GM18502 (cell line): ENCODE data around the gene MZB1.
"Not testable (repeated sequence)": the region's sequence is repeated elsewhere in the genome, so short reads cannot be mapped to it uniquely, and the experiment has no call there.

Experiments
- ATAC-seq: cut with Tn5 transposase; IDR thresholded peaks from one replicate; pipeline ENCODE4 v1.9.1; 2021; ENCODE audit warnings: mild to moderate bottlenecking; ENCODE audit not compliant: unreplicated experiment, poor library complexity

Gene MZB1

DNA sequence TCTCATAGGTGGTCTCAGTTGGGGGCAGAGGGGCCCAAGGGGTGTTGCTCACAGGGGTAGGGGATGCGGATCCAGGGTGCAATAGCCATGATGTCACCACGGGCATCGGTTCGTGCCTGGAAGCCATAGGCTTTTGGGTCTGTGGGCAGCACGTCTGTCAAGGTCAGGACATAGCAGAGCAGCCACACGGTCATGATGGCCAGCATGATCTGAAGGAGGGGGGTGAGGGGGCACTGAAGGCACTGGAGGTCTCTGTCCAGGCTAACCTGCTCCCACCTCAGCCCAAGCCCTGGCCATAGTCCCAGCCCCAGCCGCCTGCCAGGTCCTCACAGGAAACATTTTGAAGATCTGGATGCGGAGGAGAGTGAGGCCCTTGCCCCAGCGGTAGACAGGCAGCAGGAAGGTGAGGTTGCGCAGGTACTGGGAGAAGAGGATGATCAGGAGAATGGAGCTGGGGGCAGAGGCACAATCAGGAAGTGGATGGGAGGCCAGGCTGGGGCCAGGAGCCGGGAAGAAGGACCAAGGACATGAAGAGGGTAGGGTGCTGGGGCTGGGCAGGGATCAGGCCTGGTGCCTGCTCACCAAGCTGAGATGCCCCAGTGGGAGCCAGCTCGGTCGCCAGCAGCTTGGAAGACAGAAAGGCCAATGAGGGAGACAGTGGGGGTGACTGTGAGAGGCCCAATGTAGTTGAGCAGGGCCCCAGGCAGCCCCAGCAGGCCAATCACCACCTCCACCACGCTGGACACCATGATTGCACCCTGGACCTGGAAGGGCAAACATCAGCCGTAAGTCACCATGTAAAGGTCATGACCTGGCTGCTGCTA lies 9.9 kb downstream of the MZB1 start:
- no peak for ATAC-seq

- no peak for ATAC-seq
These were observed 10.8 kb downstream of the MZB1 start for GRCh38 chr5:139378941-139379361.

DNA sequence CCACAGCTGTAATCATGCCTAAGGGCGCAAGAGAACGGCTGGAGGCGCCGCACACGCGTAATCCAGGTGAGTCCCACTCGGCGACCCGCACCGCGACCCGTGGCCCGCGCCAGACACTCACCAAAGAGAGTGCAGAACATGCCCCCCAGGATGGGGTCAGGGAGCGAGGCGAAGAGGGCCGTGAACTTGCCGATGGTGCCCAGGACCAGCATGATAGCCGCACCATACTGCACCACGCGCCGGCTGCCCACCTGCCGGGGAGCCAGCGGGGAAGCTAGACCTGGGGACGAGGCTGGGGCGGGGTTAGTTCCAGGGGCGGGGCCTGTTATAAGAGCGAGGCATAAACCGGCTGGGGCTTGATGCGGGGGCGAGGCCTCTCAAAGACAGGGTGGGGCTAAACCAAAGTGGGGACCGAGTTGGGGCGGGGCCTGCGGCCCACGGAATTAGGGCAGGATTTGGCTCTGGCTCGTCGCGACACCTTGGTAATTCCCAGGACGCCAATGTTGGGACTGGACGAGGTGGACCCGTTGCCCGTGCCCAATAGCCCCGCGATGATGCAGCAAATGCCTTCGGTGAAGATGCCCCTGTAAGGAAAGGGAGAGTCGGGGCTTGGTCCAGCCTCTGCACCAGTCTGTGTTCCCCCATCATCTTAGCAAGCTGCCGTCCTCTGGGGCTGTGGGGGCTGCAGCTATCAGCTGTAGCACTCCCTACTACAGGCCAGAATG lies 11.4 kb downstream of the MZB1 start:
- no peak for ATAC-seq

DNA sequence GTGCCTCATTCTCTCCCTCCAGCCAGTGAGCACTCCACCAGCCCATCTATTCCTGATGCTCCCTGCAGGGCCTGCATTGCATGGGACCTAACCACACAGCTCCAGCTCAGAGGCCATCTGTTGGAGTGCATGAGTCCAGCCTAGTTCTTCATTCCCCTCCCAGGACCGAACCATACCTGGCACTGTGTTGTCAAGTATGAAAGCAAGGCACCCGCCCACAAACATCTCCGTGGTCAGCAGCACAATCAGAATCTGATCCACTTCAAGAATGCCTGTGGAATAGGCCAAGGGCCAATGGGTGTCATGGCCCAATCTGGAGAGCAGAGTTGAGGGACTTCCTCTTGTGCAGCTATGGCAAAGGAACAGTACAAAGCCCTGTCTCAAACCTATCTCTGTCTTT lies 12.5 kb downstream of the MZB1 start:
- ATAC-seq = no peak

- ATAC-seq = no peak
These were observed 13.3 kb downstream of the MZB1 start for GRCh38 chr5:139376364-139376763.

- no peak for ATAC-seq
These were observed 14.8 kb downstream of the MZB1 start for GRCh38 chr5:139374909-139375308.

DNA sequence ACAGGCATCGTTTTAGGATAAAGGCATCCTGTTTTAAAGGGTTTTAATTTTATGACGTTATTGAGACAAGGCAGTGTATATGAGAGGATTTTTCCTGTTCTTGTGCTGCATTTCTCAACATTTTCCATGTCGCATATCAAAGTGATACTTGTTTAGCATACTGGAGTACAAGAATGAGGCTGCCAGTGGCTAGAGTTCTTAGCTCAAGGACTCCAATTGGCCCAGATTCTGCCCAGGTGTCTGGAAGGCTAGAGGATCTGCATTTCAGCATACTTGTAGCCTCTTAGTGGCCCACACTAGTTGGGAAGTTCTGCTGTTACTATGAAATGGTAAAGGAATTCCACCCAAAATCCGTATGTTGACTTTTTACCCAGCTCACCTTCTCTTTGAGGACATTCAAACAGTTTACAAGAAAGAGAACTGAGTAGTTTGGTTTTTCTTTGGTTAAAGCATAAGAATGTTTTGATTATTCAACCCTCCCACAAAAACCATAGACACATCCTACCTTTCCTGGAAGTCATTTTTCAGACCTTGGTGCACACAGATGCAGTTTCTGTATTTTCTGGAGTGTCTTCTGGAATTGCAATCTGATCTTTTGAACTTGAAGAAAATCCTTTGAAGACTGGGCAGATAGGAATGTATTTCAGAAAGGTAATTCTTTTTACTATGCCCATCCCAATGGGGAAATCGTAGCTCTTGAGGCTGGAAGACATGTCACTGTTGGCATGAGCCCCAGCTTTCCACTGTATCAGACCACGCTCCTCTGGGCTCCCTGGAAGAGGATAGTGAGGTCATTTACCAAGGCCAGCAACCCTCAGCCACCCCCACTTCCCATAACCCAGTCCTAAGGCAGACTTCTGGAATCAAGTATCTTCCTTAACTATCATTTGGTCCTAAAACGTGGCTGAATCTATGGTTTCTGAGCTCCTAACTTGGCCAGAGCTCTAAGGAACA lies 18.0 kb downstream of the MZB1 start:
- no peak for ATAC-seq

DNA sequence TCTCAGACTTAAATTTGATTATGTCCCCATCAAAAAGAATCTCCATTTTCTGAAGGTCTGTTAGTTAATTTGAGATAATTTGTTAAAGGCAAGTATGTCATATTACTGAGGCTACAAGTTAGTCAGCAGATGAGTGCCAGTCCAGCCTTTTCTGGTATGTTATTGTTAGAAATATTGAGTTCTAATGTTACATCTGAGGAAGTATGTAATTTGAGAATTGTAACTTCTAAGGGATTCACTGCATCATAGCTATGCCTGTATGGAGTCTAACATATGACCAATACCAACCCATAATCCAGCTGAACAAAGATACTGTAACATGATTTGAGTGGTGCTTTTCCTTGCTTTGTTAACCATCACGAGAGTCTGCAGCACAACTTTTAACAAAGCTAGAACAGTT lies 20.5 kb downstream of the MZB1 start:
- no peak for ATAC-seq

GRCh38 chr5:139368613-139369012 lies 21.1 kb downstream of the MZB1 start:
- ATAC-seq = no peak

DNA sequence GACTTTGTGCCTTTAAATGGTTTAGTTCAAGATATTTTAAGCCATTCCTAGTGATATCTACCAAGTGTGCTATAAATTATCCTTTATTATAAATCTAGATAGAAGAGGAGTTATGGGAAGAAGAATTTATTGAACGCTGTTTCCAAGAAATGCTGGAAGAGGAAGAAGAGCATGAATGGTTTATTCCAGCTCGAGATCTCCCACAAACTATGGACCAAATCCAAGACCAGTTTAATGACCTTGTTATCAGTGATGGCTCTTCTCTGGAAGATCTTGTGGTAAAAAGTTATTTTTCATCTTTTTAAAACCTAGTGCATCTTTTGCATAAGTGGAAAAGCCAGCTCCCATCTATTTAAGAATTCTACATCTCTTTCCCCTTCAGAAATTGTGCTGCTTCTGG lies 25.2 kb downstream of the MZB1 start:
- ATAC-seq = no peak

- ATAC-seq = no peak
These were observed 25.8 kb downstream of the MZB1 start for GRCh38 chr5:139363937-139364336.

DNA sequence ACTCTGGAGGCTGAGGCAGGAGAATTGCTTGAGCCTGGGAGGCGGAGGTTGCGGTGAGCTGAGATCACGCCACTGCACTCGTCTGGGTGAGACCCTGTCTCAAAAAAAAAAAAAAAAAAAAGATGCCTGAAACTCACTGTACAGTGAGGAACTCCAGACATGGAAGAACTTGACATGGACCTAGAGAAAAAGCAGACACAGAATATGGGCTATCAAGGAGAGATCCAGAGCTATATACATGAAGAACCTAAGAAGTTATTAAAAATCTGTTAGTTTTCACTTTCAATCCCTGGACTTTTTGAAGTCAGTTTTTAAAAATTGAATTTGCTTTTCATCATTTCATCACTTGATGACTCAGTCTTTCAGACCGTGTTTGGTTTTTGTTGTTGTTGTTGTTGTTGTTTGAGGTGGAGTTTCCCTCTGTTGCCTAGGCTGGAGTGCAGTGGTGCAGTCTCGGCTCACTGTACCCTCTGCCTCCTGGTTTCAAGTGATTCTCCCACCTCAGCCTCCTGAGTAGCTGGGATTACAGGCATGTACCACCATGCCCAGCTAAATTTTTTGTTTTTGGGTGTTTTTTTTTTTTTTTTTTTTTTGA lies 27.8 kb downstream of the MZB1 start:
- ATAC-seq = no peak

DNA sequence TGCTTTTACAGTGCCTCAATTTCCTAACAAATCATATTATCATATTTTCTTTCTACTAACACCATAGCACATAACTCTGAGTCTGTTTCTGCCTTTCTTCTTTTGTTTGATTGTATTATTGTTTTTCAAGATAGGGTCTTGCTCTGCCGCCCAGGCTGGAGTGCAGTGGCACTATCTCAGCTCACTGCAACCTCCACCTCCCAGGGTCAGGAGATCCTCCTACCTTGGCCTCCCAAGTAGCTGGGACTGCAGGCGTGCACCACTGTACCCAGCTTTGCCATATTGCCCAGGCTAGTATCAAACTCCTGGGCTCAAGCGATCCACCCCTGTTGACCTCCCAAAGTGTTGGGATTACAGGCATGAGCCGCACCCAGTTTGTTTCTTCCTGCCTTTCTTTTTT lies 29.3 kb downstream of the MZB1 start:
- ATAC-seq = no peak

GRCh38 chr5:139358064-139358463 lies 31.6 kb downstream of the MZB1 start:
- ATAC-seq = no peak

- ATAC-seq = not testable (repeated sequence)
These were observed 33.8 kb downstream of the MZB1 start for GRCh38 chr5:139355900-139356299.

GRCh38 chr5:139354186-139354585 lies 35.5 kb downstream of the MZB1 start:
- ATAC-seq = no peak

DNA sequence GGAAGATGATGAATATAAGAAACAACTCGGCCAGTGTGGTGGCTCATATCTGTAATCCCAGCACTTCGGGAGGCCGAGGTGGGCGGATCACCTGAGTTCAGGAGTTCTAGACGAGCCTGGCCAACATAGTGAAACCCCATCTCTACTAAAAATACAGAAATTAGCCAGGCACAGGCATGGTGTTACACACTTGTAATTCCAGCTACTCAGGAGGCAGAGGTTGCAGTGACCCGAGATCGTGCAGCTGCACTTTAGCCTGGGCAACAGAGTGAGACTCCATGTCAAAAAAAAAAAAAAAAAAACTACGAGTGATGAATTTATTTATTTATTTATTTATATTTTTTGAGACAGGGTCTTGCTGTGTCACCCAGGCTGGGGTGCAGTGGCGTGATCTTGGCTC lies 41.9 kb downstream of the MZB1 start:
- ATAC-seq = not testable (repeated sequence)

- not testable (repeated sequence) for ATAC-seq
These were observed 44.3 kb downstream of the MZB1 start for GRCh38 chr5:139345442-139345841.

- no peak for ATAC-seq
These were observed 45.5 kb downstream of the MZB1 start for GRCh38 chr5:139344177-139344576.

- no peak for ATAC-seq
These were observed 46.2 kb downstream of the MZB1 start for GRCh38 chr5:139343476-139343875.
